Activated CD4-positive, alpha-beta T cell treated with anti-CD3 and anti-CD28 coated beads, Interleukin-2, Interleukin-4, amounts not matched to agents 100 ng/mL and 50 ng/mL, durations not matched to agents 16 hours and 8 hours (primary cell): ENCODE results near the gene EHMT1.
"Not testable (repeated sequence)": the region's sequence is repeated elsewhere in the genome, so short reads cannot be mapped to it uniquely, and the experiment has no call there.

Experiments used
- DNase-seq: peaks from one replicate; pipeline ENCODE4 v3.0.0-alpha.2; 2020; ENCODE audit warnings: low spot score

The EHMT1 gene

GRCh38 chr9:137694962-137695875 lies 76.4 kb downstream of the EHMT1 start:
- no peak for DNase-seq

GRCh38 chr9:137696136-137696925 lies 77.5 kb downstream of the EHMT1 start:
- no peak for DNase-seq

- no peak for DNase-seq
Observed at GRCh38 chr9:137697193-137697592, 78.4 kb downstream of the EHMT1 start.

- no peak for DNase-seq
Observed at GRCh38 chr9:137697832-137698231, 79.0 kb downstream of the EHMT1 start.

- DNase-seq = no peak
Observed at GRCh38 chr9:137700911-137701310, 82.1 kb downstream of the EHMT1 start.

- DNase-seq = no peak
Observed at GRCh38 chr9:137702615-137703379, 84.0 kb downstream of the EHMT1 start.

GRCh38 chr9:137703842-137704508 lies 85.2 kb downstream of the EHMT1 start:
- DNase-seq = no peak

GRCh38 chr9:137705443-137705863 lies 86.6 kb downstream of the EHMT1 start:
- peak; percentile 33 for DNase-seq

GRCh38 chr9:137705906-137706305 lies 87.1 kb downstream of the EHMT1 start:
- no peak for DNase-seq

- no peak for DNase-seq
Observed at GRCh38 chr9:137707361-137707760, 88.6 kb downstream of the EHMT1 start.

GRCh38 chr9:137708590-137709284 lies 89.9 kb downstream of the EHMT1 start:
- DNase-seq = no peak

- DNase-seq = no peak
Observed at GRCh38 chr9:137709411-137710101, 90.8 kb downstream of the EHMT1 start.

GRCh38 chr9:137710704-137711103 lies 91.9 kb downstream of the EHMT1 start:
- DNase-seq = no peak

- DNase-seq = no peak
Observed at GRCh38 chr9:137711678-137712105, 92.9 kb downstream of the EHMT1 start.

GRCh38 chr9:137715321-137715720 lies 96.5 kb downstream of the EHMT1 start:
- no peak for DNase-seq

GRCh38 chr9:137715866-137716693 lies 97.3 kb downstream of the EHMT1 start:
- not testable (repeated sequence) for DNase-seq

- DNase-seq = no peak
Observed at GRCh38 chr9:137716694-137717287, 98.0 kb downstream of the EHMT1 start.

- no peak for DNase-seq
Observed at GRCh38 chr9:137717776-137718327, 99.0 kb downstream of the EHMT1 start.

GRCh38 chr9:137719194-137719593 lies 100.4 kb downstream of the EHMT1 start:
- no peak for DNase-seq
